ENCODE data around the gene UBIAD1. TPM values are rescaled to one million over a fixed set of nuclear protein-coding genes. Genes with fewer than 3 reads are reported as not detected.

UBIAD1 gene
- total and polyA plus RNA-seq, 2 of the 13 experiments (the other 11 are each of a cell fraction or from before 2014, with no cell fraction given) = 16.9 to 20.4 TPM

GRCh38 chr1:11326070-11326469 lies 53.1 kb downstream of the UBIAD1 start (continued):
- no peak for TF ChIP-seq GMEB2 (CRISPR knock-in tag; IDR thresholded peaks at IDR 0.05; ENCODE audit: low read depth)
- TF ChIP-seq MEF2D (CRISPR knock-in tag; IDR thresholded peaks at IDR 0.05) = no peak
- no peak for TF ChIP-seq ZNF160 (CRISPR knock-in tag; IDR thresholded peaks at IDR 0.05)
- no peak for TF ChIP-seq ZMYM2 (CRISPR knock-in tag; IDR thresholded peaks at IDR 0.05)
- no peak for TF ChIP-seq ZNF136 (CRISPR knock-in tag; IDR thresholded peaks at IDR 0.05; ENCODE audit: low read depth)
- no peak for TF ChIP-seq NKX3-1 (CRISPR knock-in tag; IDR thresholded peaks at IDR 0.05)

- H3K4me2 ChIP-seq (ENCODE audit: low read depth, low read length) = no peak overlapping the region
- no peaks in the 10 kb centered on the region for H3K9me3 ChIP-seq (ENCODE audit: low read length)
- in situ Hi-C loops (cut with HindIII; ENCODE audit: extremely low pct_ligation_motif_present, low pct_unique_long_range_greater_than_20kb) (no loop called here), intact Hi-C loops (cut with micrococcal nuclease; ENCODE audit: unreplicated experiment) (no loop called here)
- H3K79me2 ChIP-seq (ENCODE audit: insufficient read depth, low read length) = no peaks in the 10 kb centered on the region
- no peaks in the 10 kb centered on the region for H4K20me1 ChIP-seq (ENCODE audit: insufficient read depth, low read length)
- H3K27me3 ChIP-seq (ENCODE audit: control insufficient read depth in 1 of 2, insufficient read depth in 2 of 2, low read length in 2 of 2) = peaks cover 5 to 32% of the 10 kb centered on the region in 2 experiments; a peak in 4 of 5 replicates
- no peaks in the 10 kb centered on the region for H3K36me3 ChIP-seq (replicated peaks in 1 of 2; ENCODE audit: control insufficient read depth in 1 of 2, insufficient read depth in 2 of 2, low read length in 2 of 2)
- no peak for FAIRE-seq
- TF ChIP-seq SYNCRIP (IDR thresholded peaks at IDR 0.05; ENCODE audit: insufficient read depth, low read depth, low read length) (no peak), PAF1 (CRISPR knock-in tag; IDR thresholded peaks at IDR 0.05) (no peak)
- H3K27ac ChIP-seq (ENCODE audit: extremely low read length, insufficient read depth, low read length) = no peak overlapping the region
- BruUV-seq (replicated peaks) = no TSS peak
- CTCF ChIA-PET (ENCODE audit: low intra/inter-chr PET ratio, low total read pairs) = no interaction called here
- no peak overlapping the region for H3K9ac ChIP-seq (ENCODE audit: insufficient read depth, low read depth, low read length)
- ATAC-seq = no peak
- no peak for DNase-seq (ENCODE audit: low spot score)
- no peaks in the 10 kb centered on the region for H3K4me1 ChIP-seq (ENCODE audit: insufficient read depth, low read length)
- no peak overlapping the region for H3K4me3 ChIP-seq (replicated peaks in 1 of 3; ENCODE audit: insufficient read depth in 1 of 3, low read depth in 2 of 3, low read length in 3 of 3)
- no peak overlapping the region for H2AFZ ChIP-seq (ENCODE audit: low read length)
- POLR2A ChIA-PET = no interaction called here
- 43% methylated on average over 7 of the region's 7 CpGs for WGBS (ENCODE audit: low lambda C conversion rate)
These were observed 55.4 kb downstream of the UBIAD1 start for GRCh38 chr1:11328444-11328843.

Data from HepG2 (cell line).